ENCODE results near the gene ZACN. TPM values are rescaled to one million over a fixed set of nuclear protein-coding genes. Genes with fewer than 3 reads are reported as not detected.

Gene ZACN
- total RNA-seq, 2 experiments from 2014 or later: 2.3 to 3.0 TPM

- H3K9me3 Mint-ChIP-seq: no peaks in the 10 kb centered on the region
- ATAC-seq: no peak
- no peak for DNase-seq
- H3K4me1 Mint-ChIP-seq (ENCODE audit: low read depth): peaks cover 24% of the 10 kb centered on the region
- POLR2A ChIA-PET: interaction anchor here (0.7 to 1.0 kb wide), 3 partner anchors 8 to 14 kb away, joined by 3 read pairs; no protein-coding TSS in a partner anchor
- H3K4me3 Mint-ChIP-seq: no peak overlapping the region
- no peak for TF ChIP-seq CTCF (IDR thresholded peaks at IDR 0.05)
- intact Hi-C loops (cut with micrococcal nuclease): no loop called here
- H3K27me3 Mint-ChIP-seq: no peaks in the 10 kb centered on the region
- H3K36me3 Mint-ChIP-seq (ENCODE audit: low read depth): peaks cover 18% of the 10 kb centered on the region
- H3K27ac Mint-ChIP-seq: no peak overlapping the region
- CTCF ChIA-PET: interaction anchor here (0.5 to 2.6 kb wide), 6 partner anchors 12 to 433 kb away, joined by 3 to 10 read pairs (median 4); partner anchors contain the start of gene CDK3
Observed at GRCh38 chr17:76034428-76035350, 44.3 kb upstream of the ZACN start.

GRCh38 chr17:76036497-76037261 lies 42.3 kb upstream of the ZACN start:
- H3K27ac Mint-ChIP-seq: no peak overlapping the region
- H3K4me3 Mint-ChIP-seq: no peak overlapping the region
- peaks cover 23% of the 10 kb centered on the region for H3K36me3 Mint-ChIP-seq (ENCODE audit: low read depth)
- ChIA-PET POLR2A (interaction anchor here (1.3 kb wide), 1 partner anchor 20 kb away, joined by 4 read pairs; no protein-coding TSS in a partner anchor), CTCF (interaction anchor here (1.1 to 1.4 kb wide), 3 partner anchors 23 to 243 kb away, joined by 3 to 6 read pairs (median 3); no protein-coding TSS in a partner anchor)
- intact Hi-C loops (cut with micrococcal nuclease): no loop called here
- H3K4me1 Mint-ChIP-seq (ENCODE audit: low read depth): peaks cover 17% of the 10 kb centered on the region
- H3K9me3 Mint-ChIP-seq: no peaks in the 10 kb centered on the region
- no peaks in the 10 kb centered on the region for H3K27me3 Mint-ChIP-seq
- DNase-seq: no peak
- no peak for TF ChIP-seq CTCF (IDR thresholded peaks at IDR 0.05)
- no peak for ATAC-seq

GRCh38 chr17:76038050-76038449 lies 40.9 kb upstream of the ZACN start:
- Mint-ChIP-seq H3K9me3 (no peaks in the 10 kb centered on the region), H3K4me1 (ENCODE audit: low read depth) (peaks cover 17% of the 10 kb centered on the region), H3K27ac (peak overlapping the region; percentile 35), H3K27me3 (no peaks in the 10 kb centered on the region), H3K4me3 (no peak overlapping the region), H3K36me3 (ENCODE audit: low read depth) (peaks cover 28% of the 10 kb centered on the region)
- intact Hi-C loops (cut with micrococcal nuclease): no loop called here
- POLR2A ChIA-PET: interaction anchor here (0.6 kb wide), 1 partner anchor 8 kb away, joined by 3 read pairs; no protein-coding TSS in a partner anchor
- CTCF ChIA-PET: interaction anchor here (0.7 to 1.3 kb wide), 4 partner anchors 14 to 242 kb away, joined by 3 to 6 read pairs (median 3); no protein-coding TSS in a partner anchor
- DNase-seq (no peak), ATAC-seq (no peak)
- TF ChIP-seq CTCF (IDR thresholded peaks at IDR 0.05): no peak

- ChIA-PET POLR2A (no interaction called here), CTCF (interaction anchor here (1.5 kb wide), 1 partner anchor 25 kb away, joined by 6 read pairs; no protein-coding TSS in a partner anchor)
- ATAC-seq (no peak), DNase-seq (no peak)
- intact Hi-C loops (cut with micrococcal nuclease): no loop called here
- no peak for TF ChIP-seq CTCF (IDR thresholded peaks at IDR 0.05)
- no peaks in the 10 kb centered on the region for H3K9me3 Mint-ChIP-seq
- H3K36me3 Mint-ChIP-seq (ENCODE audit: low read depth): peaks cover 38% of the 10 kb centered on the region
- H3K27me3 Mint-ChIP-seq: no peaks in the 10 kb centered on the region
- peaks cover 17% of the 10 kb centered on the region for H3K4me1 Mint-ChIP-seq (ENCODE audit: low read depth)
- no peak overlapping the region for H3K4me3 Mint-ChIP-seq
- H3K27ac Mint-ChIP-seq: no peak overlapping the region
Observed at GRCh38 chr17:76039121-76039520, 39.9 kb upstream of the ZACN start.
